Kidney (tissue), 14 donors: ENCODE measurements around the gene WDR86. TPM values are rescaled to one million over a fixed set of nuclear protein-coding genes. Genes with fewer than 3 reads are reported as not detected.
A peak's percentile ranks its signal among the peaks of the same experiment; 100 is the strongest.

ENCODE experiments used
- DNase-seq, 5 donors: peaks; one replicate each; pipeline ENCODE4 v3.0.0-alpha.2; 2013 to 2020
- FAIRE-seq: peaks from 2 replicates; lab custom pipeline; 2012; peaks lifted over from hg19 to GRCh38; lab: Jason Lieb, UNC
- H3K27ac ChIP-seq, 2 donors: one replicate each; pipeline ENCODE4 v1.7.0; 2013; ENCODE audit warnings: low read depth in 2 of 2, low read length in 2 of 2, inconsistent platforms in 1 of 2
- H3K27me3 ChIP-seq: one replicate; pipeline ENCODE4 v1.7.1; 2013; ENCODE audit warnings: low read length, inconsistent platforms; ENCODE audit not compliant: control insufficient read depth, insufficient read depth
- H3K36me3 ChIP-seq, 3 donors: one replicate each; pipeline versions ENCODE4 v1.7.0 to v1.7.1; 2013; ENCODE audit warnings: low read length in 3 of 3, control low read depth in 1 of 3, inconsistent platforms in 1 of 3; ENCODE audit not compliant: insufficient read depth in 3 of 3, control insufficient read depth in 2 of 3
- H3K4me1 ChIP-seq, 3 donors: one replicate each; pipeline versions ENCODE4 v1.7.0 to v1.7.1; 2013; ENCODE audit warnings: low read length in 3 of 3, inconsistent platforms in 1 of 3, low read depth in 1 of 3; ENCODE audit not compliant: control insufficient read depth in 2 of 3, insufficient read depth in 2 of 3
- H3K4me3 ChIP-seq, 3 donors: one replicate each; pipeline versions ENCODE4 v1.7.0 to v1.8.1; 2013; ENCODE audit warnings: low read length in 3 of 3, control low read depth in 1 of 3, inconsistent platforms in 1 of 3
- H3K9ac ChIP-seq, 3 donors: one replicate each; pipeline versions ENCODE4 v1.7.0 to v1.7.1; 2013; ENCODE audit warnings: low read length in 3 of 3, control low read depth in 1 of 3, inconsistent platforms in 1 of 3
- H3K9me3 ChIP-seq, 3 donors: one replicate each; pipeline versions ENCODE4 v1.7.0 to v1.7.1; 2013; ENCODE audit warnings: low read length in 3 of 3, control low read depth in 1 of 3, inconsistent platforms in 1 of 3; ENCODE audit not compliant: control insufficient read depth in 2 of 3, insufficient read depth in 1 of 3
- intact Hi-C: fragments of 100-400 bp; cut with DNase I; formaldehyde crosslinking; loops from one replicate; pipeline ENCODE4 v1.11.1; 2022
- polyA plus RNA-seq: library from polyadenylated mRNA; stranded (reverse); fragments of 350-450 nt; fragmentation: Illumina TruSeq; extraction: RNeasy Lipid Tissue Mini Kit (QIAGEN cat#74804); gene quantifications from one replicate; pipeline ENCODE4 v1.2.3, GENCODE V29; 2014; ENCODE audit warnings: low read depth, low replicate concordance; ENCODE audit not compliant: insufficient read depth
- total RNA-seq: library from RNA; stranded (reverse); fragmentation: NEBNext Ultra II Directional; extraction: Animal tissue kit (Norgen Biotek cat#: 25700); gene quantifications from one replicate; pipeline ENCODE4 v1.2.1, GENCODE V29; 2021
- TF ChIP-seq, protein P1 (sequence below): IDR thresholded peaks from 3 replicates; pipeline ENCODE4 v1.5.1; 2012; ENCODE audit warnings: mild to moderate bottlenecking, moderate library complexity, borderline replicate concordance; ENCODE audit not compliant: insufficient read depth; ENCODE audit errors: extremely low read depth
- donor health status: control.
- donor health status: control.
- donor health status: control.
- donor health status: control.
- donor health status: control.
- donor health status: DM: yes; HTN: yes; CAD: no.
- donor health status: Normal renal cell carcinoma (clear cell type).

Gene WDR86
- total and polyA plus RNA-seq, 2 donors from 2014 or later = 1.8 to 5.9 TPM

DNA sequence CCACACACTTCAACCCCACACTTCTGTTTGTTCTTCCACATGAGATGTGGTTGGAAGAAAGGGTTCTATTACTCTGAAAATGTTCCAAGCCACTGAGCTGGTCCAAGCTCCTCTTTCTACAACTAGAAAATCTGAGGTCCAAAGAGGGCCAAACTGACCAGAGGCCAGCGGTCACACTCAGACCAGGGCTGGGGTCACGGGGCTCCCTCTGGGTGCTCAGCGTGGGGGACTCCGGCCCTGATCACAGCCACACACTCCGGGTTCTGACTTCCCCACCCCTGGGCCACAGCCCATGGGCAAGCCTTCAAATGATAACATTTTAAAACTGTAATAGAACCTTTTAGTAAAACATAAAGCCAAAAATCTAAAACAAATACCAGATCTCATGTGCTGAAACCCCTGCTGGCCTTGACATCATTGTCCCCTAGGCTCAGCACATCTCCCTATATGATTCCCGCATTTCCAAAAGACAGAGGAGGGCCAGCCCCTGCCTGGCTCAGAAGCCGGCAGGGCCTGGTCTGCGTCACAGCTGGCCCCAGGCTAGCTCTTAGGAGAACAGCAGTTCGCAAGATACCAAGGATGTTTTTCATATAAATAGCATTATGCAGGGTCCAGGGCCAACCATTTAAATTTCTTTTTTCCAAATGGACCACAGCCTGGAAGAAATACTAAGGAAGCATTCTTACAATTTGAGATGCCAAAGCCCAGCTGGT, 26.8 kb upstream of the WDR86 start:
- H3K9ac ChIP-seq = no peak overlapping the region
- H3K27ac ChIP-seq = peak overlapping the region in 1 of 2 donors; percentile 72
- no peaks in the 10 kb centered on the region for H3K27me3 ChIP-seq
- no peaks in the 10 kb centered on the region for H3K9me3 ChIP-seq
- H3K4me1 ChIP-seq = peaks cover 0 to 2% (median 0%) of the 10 kb centered on the region in 3 donors
- intact Hi-C loops = no loop called here
- TF ChIP-seq, protein P1, sequence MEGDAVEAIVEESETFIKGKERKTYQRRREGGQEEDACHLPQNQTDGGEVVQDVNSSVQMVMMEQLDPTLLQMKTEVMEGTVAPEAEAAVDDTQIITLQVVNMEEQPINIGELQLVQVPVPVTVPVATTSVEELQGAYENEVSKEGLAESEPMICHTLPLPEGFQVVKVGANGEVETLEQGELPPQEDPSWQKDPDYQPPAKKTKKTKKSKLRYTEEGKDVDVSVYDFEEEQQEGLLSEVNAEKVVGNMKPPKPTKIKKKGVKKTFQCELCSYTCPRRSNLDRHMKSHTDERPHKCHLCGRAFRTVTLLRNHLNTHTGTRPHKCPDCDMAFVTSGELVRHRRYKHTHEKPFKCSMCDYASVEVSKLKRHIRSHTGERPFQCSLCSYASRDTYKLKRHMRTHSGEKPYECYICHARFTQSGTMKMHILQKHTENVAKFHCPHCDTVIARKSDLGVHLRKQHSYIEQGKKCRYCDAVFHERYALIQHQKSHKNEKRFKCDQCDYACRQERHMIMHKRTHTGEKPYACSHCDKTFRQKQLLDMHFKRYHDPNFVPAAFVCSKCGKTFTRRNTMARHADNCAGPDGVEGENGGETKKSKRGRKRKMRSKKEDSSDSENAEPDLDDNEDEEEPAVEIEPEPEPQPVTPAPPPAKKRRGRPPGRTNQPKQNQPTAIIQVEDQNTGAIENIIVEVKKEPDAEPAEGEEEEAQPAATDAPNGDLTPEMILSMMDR = no peak
- FAIRE-seq (no peak), DNase-seq (peak in 3 of 5 donors; percentile 40 to 86 (median 61))
- H3K4me3 ChIP-seq = no peak overlapping the region
- no peaks in the 10 kb centered on the region for H3K36me3 ChIP-seq

DNA sequence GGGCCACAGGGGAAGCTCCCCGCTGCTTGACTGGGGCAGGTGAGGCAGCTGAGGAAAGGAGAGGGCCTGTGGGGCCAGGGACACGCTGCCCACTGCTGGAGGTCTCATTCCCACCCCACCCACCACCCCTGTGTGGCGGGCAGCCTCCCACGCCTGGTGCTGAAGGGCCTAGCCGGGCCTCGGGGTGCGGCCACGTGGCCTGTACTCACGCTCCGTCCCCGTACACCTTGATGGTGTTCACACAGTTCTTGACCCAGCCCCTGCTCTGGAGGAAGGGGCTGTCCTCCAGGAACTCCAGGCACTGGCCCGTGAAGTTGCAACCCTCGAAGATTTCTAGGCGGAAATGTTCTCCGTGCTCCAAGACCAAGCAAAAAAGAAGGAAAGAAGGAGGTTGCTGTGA, 26.1 kb upstream of the WDR86 start:
- Histone ChIP-seq H3K27me3 (no peaks in the 10 kb centered on the region), H3K9me3 (no peaks in the 10 kb centered on the region), H3K36me3 (no peaks in the 10 kb centered on the region), H3K9ac (no peak overlapping the region), H3K27ac (peak overlapping the region in 1 of 2 donors; percentile 72), H3K4me3 (no peak overlapping the region), H3K4me1 (peaks cover 0 to 2% (median 0%) of the 10 kb centered on the region in 3 donors)
- intact Hi-C loops = no loop called here
- DNase-seq (peak in 1 of 5 donors; percentile 56), FAIRE-seq (no peak)
- TF ChIP-seq, protein P1 = no peak

DNA sequence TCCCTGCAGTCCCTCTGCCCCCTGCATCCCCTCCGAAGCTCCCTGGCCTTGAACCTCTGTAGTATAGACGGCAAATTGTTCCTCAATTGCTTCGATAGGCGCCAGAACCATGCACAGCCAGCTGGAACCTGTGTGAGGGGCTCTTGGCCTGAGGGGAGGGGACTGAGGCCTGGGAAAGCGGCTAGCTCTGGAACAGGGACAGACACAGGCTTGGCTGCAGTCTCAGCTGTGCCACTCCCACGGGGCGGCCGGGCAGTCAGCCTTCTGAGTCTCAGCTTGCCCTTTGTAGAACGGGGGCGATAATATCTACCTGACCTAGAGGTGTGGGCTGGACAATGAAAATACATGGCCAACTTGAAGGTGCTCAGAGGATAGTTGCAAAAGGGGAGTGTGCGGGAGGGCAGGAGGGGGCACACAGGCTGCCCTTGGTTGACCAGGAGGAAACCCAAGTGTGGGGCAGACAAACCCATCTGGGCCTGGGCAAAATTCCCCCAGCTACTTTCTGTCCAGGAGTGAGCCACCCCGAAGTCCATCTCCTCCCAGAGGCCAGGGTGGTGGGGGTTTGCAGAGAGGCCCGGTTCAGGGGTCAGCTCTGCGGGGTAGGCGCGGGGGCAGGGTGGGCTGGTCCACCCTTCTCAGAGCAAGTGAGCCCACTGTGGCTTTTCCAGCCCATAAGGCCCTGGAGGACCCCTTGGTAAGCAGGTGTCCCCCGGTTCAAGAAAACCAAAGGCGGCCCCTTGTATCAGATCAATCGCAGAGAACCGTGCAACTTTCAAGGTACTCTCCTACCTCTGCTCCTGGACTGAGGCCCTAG, 25.5 kb upstream of the WDR86 start:
- DNase-seq = peak in 1 of 5 donors; percentile 58
- TF ChIP-seq, protein P1 = no peak
- Histone ChIP-seq H3K36me3 (no peaks in the 10 kb centered on the region), H3K4me3 (no peak overlapping the region), H3K9ac (no peak overlapping the region), H3K27ac (no peak overlapping the region), H3K27me3 (no peaks in the 10 kb centered on the region), H3K9me3 (no peaks in the 10 kb centered on the region), H3K4me1 (peaks cover 0 to 2% (median 0%) of the 10 kb centered on the region in 3 donors)
- FAIRE-seq = no peak
- intact Hi-C loops = no loop called here
